ENCODE results near the gene DZANK1.
"Not testable (repeated sequence)": the region's sequence is repeated elsewhere in the genome, so short reads cannot be mapped to it uniquely, and the experiment has no call there.

The DZANK1 gene

DNA sequence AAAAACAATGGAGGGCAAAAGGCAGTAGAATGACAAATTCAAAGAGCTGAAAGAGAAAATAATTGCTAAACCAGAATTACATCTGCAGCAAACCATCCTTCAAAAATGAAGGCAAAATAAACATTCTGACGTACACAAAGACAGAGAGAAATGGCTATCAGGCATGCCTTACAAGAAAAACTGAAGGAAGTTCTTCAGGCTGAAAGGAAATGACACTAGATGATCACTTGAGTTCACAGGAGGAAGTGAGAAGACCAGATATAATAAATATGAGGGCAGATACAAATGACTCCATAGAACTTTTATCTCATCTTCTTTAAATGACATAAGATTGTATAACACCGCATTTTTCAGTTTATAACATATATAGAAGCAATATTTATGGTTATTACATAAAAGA, 30.0 kb downstream of the DZANK1 start:
- DNase-seq: no peak

DNA sequence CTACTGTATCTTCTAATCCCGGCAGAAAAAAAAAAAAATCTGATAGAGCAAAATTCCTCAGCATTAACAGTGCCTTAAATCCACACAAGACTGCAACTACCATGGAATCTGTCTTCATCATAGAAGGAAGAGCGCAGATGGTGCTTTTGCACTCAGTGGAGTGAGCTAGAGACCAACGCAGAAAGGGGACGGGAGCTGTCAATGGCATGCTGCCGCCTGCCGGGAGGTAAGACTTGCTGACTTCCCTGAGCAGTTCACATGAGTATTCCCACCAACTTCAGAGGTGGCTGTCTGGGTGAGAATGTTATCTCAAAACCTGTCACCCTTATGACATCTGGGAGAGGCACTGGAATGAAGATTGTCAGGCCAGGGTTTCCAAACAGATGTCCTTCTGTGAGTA, 35.6 kb downstream of the DZANK1 start:
- no peak for DNase-seq

DNA sequence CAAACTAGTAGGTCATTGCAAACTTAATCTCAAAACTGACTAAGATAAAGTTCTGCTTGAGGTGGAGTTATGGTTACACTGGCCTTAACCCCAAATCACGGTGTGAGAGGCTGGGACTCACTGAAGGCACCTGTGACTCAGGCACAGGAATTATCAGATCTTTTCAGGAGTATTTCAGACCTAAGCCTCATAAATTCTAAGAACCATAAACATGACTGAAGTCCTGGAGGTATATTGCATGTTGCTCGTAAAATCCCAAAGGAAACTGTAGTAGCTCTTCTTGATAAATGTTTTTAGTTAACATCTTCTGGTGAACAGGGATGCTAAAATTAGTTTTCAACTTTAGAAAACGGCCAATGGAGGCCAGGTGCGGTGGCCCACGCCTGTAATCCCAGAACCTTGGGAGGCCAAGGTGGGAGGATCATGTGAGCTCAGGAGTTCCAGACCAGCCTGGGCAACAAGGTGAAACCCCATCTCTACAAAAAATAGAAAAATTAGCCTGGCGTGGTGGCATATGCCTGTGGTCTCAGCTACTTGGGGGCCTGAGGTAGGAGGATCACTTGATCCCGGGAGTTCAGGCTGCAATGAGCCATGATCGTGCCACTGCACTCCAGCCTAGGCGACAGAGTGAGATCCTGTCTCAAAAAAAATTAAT, 36.5 kb downstream of the DZANK1 start:
- no peak for DNase-seq

DNA sequence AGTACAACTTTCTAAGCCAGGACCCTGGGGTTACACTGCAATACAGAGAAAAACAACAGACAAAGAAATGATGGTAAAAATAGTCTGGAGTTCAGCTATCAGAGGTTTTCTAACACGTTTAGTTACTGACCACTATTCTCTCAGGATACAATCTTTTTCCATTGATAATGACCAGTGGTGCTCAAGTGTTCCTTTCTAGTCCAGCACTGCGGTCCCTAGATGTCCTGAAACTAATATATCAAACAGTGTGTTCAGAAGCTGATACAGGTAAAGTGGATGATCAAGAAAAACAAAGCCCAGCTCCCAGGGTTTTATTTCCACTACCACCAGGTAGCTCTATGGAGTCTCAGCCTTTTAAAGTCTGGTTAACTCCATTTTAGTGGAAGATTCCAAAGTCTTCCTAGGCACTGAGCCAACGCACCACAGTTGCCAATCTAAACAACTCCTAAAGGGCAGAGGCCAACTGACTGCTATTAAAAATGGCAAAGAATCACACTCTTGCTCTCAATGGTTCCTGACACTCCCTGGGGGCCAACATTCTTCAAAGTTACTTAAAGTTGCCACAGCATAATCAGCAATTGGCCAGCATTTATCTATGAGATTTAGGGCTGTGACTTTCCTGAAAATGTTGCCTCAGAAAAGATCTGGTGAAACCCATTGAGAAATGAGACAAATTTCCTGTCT, 38.2 kb downstream of the DZANK1 start:
- no peak for DNase-seq

DNA sequence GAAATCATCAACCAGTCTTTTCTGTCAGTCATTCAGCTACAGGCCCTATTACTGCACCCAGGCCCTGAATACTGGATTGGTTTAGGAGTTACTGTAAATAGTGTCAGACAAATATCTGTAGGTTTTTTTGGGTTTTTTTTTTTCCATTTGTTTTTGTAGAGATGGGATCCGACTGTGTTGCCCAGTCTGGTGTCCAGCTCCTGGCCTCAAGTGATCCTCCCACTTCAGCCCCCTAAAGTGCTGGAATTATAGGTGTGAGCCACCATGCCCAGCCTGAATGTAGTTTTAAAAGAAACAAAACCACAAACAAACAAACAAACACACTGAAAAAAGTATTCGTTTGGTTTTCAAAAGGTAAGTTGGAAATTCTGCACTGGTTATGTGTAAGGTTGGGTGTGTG, 39.6 kb downstream of the DZANK1 start:
- DNase-seq: no peak

DNA sequence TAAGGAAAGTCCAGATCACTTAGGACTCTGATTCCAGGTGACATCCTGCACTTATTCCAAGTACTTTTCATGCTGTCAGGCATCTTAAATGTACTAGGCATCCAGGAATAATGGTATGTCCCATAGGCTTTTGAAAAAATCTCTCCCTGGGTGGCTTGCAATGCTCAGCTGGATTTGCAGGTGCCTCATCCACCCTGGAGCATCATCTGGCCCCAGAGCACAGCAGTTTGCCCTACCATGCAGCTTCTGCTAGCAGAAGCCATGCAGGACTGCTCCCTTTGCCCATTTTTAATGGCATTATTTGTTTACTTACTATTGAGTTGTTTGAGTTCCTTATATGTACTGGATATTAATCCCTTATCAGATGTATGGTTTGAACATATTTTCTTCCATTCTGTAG, 45.2 kb downstream of the DZANK1 start:
- DNase-seq: no peak

DNA sequence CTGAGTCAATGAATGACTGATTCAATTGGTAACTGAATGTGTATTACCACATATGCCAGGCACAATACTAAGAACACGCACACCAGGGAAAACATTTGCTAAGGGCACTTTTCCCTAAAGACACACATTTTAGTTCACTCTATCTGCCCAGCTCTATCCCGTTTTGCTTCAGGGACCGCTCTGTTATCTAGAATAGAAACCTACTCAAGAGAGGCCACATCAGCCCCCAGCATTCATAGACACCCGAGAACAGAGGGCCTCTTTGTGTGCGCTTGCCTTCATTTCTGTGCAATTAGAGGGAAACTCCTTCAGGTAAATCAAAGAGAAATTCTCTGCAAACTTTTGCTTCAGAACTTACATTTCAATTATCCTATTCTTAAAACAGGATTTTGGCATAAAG, 50.3 kb downstream of the DZANK1 start:
- DNase-seq: no peak

DNA sequence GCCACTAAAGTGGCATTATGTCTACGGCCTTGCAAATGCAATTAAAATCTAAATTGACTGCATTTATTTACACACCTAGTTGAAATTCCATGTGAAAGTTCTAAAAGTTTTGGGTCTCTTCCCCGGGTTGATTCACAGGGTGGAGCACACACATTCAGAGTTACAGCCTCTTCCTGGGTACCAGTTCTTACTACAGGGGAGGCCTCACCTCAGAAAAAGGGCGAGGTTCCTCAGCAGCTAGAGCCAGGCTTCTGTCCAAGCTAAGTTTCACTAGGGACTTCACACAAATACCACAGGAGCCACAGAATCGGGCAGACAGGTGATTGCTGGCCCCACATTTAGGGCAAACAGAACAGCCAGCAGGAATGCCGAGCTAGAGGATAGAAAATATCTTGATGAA, 52.7 kb downstream of the DZANK1 start:
- no peak for DNase-seq

DNA sequence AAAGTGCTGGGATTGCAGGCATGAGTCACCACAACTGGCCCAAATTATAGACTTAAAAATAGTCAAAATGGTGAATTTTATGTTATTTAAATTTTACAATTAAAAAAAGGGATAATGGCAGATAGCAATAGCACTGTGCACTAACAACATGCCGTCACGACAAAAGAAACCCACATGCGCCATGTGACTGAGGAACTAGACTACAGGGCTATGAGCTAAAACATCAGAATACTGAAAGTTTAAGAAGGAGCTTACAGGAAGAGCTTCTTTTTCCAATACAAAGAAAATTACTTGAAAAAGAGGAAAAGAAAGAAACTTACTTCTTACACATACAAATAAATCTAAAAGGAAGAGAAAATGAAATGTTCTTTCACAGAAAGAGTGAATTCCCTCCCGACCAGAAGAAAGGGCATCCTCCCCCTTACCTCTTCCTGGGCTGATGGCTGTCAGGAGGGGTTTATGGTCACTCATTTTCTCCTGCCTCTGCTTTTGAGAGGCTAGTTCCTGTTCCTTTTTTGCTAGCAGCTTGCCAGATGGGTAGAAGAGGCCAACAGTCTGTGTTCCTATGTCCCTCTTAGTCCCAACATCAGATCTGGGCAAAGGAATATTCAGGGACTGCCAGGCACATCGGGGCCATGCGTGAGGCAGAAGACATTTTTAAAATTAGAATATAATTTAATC, 54.5 kb downstream of the DZANK1 start:
- DNase-seq: peak in 1 of 2 experiments; percentile 9

DNA sequence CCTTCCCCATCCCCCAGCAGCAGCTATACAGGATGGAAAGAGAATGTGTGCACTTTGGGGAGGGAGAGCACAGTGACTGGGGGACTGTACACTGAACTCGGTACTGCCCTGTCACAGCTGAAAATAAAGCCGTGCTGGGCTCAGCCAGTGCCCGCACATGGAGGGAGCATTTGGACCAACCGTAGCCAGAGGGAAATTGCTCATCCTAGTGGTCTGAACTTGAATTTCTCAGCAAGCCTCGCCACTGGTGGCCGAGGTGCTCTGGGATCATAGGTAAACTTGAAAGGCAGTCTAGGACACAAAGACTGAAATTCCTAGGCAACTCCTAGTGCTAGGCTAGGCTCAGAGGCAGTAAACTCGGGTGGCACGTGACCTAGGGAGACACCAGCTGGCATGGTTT, 61.0 kb downstream of the DZANK1 start:
- DNase-seq: no peak

DNA sequence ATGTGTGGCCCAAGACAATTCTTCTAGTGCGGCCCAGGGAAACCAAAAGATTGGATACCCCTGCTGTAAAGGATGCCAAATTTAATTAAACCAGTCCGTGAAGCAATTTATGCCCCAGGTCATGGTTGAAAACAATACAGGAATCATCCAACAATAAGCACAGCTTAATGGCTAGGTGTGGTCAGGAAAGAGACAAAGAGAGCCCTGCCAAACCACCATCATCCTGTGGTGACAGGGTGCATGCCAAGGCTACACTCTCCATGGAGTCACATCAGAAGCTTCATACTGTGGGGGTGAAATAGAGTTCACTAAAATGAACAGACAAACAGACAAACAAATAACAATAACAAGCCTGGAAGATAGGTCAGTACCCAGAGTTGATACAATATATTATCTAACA, 62.7 kb downstream of the DZANK1 start:
- DNase-seq: no peak

DNA sequence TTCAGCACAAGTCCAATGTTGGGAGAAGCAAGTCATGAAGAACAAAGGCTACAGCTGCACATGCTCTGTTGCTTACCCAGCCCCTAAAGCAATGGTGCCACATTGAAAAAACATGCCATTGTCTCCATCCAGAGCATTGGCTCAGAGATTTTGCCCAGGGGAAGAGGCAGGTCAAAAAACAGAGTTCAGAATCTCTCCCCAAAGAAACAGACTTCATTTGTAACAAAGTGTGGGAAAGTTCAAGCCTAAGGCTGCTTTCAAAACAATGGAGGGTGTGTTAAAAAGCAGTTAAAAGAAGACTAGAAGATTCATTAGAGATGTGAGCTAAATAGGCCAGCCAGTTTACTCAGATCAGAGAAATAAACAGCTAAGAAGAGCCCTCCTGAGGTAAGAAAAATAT, 63.6 kb downstream of the DZANK1 start:
- DNase-seq: no peak

DNA sequence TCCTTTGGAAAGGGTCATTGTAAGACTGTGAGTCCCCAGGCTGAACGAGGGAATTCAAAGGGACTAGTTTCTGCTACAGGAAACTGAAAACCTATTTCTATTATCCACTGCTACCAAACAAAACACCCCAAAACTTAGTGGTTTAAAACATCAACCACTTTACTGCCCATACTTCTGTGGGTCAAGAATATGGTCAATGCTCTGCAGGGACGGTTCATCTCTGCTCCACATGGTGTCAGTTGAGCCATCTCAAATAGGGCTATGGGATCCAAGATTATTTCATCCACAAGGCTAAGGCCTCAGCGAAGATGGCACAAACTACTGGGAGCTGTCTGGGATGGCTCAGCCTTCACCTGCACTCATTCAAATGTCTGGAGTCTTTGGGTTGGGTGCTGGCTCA, 65.5 kb downstream of the DZANK1 start:
- DNase-seq: no peak

DNA sequence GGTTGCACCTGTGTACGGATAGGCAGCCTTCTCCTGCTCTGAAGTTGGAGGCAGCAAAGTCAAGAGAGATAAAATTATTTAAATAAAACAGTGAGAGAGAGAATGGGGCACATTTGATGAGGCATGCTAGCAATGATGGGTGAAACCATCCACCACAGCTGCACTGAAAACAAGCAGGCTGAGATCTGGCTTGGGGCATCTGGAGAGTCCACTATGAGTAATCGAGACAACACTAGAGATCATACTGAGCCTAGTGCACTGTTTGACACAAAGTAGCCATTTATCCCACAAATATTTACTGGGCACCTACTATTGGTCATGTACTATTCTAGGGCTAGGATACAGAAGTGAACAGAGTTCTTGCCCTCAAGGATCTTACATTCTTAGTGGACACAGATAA, 66.4 kb downstream of the DZANK1 start:
- DNase-seq: no peak

DNA sequence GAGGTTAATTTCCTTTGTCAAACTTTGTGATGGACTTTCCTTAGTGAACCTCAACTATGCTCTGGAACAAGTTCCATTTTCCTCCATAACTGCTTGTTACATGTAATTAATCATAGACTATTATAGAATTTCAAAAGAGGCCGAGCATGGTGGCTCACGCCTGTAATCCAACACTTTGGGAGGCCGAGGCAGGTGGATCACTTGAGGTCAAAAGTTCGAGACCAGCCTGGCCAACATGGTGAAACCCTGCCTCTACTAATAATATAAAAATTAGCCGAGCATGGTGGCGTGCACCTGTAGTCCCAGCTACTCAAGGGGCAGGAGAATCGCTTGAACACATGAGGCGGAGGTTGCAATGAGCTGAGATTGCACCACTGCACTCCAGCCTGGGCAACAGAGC, 68.1 kb downstream of the DZANK1 start:
- not testable (repeated sequence) for DNase-seq

DNA sequence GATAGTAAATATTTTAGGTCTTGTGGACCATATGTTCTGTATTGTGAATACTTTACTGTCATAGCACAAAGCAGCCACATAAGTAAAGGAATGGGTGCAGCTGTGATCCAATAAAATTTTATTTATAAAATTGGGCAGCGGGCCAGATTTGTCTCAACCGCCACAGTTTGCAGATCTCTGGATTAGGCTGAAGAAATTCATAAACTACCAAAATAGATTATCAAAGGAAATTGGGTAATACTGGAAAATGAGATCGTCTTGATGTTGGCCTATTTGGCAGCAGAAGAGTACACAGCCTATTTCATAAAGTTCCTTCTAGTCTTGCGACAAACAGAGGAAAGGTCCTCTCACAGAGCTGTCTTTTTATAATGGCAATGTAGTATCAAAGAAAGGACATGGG, 69.8 kb downstream of the DZANK1 start:
- DNase-seq: no peak

DNA sequence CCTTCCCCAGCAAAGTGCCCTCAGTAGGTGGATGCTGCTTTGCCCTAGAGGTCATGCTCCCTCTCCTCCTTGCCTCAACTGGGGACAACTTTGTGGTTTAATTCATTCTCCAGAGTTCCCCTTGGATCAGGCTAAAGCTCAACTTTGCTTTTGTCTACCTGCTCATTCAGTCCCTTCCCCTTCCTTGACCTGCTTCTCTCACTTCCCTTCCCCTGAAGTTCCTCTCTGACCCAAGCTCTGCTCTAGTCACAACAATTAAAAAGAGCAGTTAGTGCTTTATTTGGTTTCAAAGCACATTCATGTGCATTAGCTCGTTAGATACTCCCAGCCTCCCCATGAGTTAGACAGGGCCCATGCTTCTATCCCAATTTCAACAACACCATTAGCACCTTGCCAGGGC, 71.3 kb downstream of the DZANK1 start:
- DNase-seq: no peak

DNA sequence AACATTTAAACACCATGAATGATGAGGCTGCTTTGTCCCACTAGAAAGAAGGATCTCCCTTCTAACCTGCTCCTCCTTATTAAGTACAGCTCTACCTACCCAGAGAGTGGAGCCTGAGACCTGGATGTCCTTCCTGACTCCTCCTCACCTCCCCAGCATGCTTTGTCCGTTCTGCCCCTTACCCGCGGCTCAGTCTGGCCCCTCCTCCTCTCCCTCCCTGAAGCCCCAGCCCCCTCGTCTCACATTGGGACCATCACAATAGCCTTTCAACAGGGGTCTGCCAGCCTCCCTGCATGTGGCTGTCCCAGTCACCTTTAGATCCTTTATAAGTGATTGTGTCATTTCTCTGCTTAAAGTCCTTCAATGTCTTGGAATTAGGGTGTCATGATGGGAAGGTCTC, 72.5 kb downstream of the DZANK1 start:
- DNase-seq: no peak

DNA sequence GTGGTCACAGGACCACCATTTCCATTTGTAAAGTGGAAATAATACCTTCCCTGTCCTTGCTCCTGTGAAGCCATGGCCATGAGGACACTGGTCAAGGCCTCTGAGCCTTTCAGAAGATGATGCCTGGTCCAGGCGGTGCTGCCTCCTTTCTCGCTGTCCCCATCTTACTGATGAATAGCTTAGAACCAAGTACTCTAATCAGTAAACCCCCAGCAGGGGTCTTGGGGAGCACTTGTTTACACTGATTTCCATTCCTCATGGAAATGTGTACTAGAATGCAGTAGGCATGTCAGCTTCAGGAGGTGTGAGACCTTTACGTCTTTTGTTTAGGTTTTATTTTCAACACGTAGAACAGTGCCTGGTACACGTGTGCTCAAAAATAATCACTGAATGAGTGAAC, 75.1 kb downstream of the DZANK1 start:
- no peak for DNase-seq

DNA sequence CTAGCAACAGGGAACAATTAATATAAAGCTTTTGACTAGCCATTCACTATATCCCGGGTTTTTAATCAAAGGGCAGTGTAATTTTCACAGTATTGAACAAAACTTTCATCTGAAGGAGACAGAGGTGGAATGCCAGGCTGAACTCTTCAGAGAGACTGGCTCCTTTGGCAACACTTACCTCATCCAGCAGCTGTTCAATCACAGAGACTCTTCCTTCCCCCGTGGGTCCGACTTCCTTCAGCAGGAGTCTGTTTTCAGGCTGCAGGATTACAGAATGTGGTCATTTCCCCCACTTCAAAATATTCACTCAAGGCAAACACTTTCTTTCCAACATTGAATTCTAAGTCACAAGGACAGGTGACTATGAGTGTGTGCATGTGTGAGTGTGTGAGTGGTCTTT, 76.6 kb downstream of the DZANK1 start:
- DNase-seq: no peak

DNA sequence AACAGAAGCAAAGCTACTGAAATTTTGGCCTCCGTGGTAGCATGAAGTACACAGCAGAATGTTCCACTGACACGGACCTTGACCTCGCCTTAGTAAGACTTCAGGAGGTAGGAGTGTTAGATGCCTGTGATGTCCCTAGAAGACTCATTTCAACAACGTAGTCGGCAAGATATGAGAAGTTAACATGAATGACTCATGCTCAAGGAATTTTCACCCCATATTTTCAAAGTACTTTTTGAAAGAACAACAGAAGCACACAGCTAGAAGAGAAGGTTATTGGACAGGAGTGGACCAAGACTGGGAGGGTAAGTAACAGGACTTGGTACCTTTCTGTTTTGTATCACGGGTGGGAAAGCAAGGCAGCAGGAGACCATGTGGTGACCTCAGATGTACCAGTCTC, 78.0 kb downstream of the DZANK1 start:
- DNase-seq: no peak

DNA sequence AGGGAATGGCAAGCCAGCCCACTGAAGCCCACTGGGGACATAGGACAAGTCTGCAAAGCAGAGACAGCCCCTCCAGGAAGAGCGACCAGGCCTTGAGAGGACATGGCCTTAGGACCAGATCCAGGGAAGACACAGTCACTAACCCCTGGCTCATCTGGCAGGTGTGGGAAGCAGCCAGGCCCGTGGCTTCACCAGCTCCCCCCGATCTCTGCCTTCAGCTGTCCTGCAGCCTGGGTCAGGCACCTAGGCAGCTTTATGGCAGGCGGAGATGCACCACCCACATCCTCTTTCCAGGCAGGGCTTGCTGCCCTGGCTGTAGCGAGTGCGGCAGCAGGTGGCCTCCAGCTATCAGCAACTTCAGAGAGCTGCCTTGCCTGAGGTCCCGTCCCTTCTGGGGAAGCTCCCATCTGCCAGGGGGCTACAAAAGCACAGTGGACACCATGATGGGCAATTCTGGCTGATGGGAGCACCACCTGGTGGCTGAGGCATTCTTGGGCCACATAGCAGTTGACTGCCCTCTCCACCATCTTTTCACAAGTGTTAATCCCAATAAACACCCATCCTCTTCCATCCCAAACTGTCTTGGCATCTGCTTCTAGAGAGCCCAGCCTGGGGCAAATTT, 85.8 kb downstream of the DZANK1 start:
- DNase-seq: no peak

DNA sequence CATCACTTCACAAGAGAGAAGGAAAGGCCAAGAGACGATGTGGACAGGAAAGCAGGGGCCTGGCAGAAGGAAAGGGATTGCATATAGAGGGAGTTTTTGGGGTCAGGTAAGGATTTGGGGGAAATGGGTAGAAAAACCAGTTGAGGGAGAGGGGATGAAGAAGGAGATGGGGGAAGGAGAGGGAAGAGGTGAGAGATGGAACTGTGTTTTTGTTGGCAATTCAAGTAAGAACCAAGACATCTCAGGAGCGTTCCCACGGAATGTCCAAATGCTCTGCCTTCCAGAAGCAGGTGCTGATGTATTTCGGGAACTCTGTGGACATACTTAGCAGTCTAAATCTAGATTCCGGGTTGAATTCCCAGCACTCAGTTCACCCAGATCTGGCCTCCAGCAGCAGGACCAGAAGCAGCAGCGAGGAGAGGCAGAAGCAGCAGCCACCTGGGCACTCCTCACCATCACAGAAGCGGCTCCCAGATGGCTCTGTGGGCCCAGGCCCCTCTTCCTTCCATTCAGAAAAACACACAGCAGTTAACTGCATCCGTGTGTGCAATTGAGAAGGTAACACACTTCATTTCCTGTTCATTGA, 88.8 kb downstream of the DZANK1 start:
- DNase-seq: no peak

DNA sequence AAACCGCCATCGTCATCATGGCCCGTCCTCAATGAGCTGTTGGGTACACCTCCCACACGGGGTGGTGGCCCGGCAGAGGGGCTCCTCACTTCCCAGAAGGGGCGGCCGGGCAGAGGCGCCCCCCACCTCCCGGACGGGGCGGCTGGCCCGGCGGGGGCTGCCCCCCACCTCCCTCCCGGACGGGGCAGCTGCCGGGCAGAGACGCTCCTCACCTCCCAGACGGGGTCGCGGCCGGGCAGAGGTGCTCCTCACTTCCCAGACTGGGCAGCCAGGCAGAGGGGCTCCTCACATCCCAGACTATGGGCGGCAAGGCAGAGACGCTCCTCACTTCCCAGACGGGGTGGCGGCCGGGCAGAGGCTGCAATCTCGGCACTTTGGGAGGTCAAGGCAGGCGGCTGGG, 91.3 kb downstream of the DZANK1 start:
- not testable (repeated sequence) for DNase-seq

Measured in NCI-H526 (cell line).